K562 (cell line): ENCODE measurements around the gene P4HB. TPM values are rescaled to one million over a fixed set of nuclear protein-coding genes. Genes with fewer than 3 reads are reported as not detected.

Experiments used
- CBX5 ChIP-seq: IDR thresholded peaks from 2 replicates; pipeline ENCODE4 v1.6.1; 2014; ENCODE audit warnings: low read depth, borderline replicate concordance
- GABPA ChIP-seq: fragments of 200-800 bp; sonication (Bioruptor generic); conservative IDR thresholded peaks from 2 replicates; pipeline ENCODE4 v1.6.1; 2016; ENCODE audit warnings: low read depth, missing genetic modification characterization, missing compliant biosample characterization
- MBD2 ChIP-seq: sonication (generic); IDR thresholded peaks from 2 replicates; pipeline ENCODE4 v1.6.1; 2016; ENCODE audit warnings: low read depth, borderline replicate concordance
- POLR2B ChIP-seq: fragments of 450-650 bp; IDR thresholded peaks from 2 replicates; pipeline ENCODE4 v1.6.1; 2018; ENCODE audit warnings: low read depth; ENCODE audit not compliant: partially characterized antibody
- POLR2H ChIP-seq: IDR thresholded peaks from 2 replicates; pipeline ENCODE4 v1.6.1; 2016; ENCODE audit warnings: missing genetic modification characterization, low read depth, mild to moderate bottlenecking, control low read depth, missing compliant biosample characterization, moderate library complexity
- SREBF1 ChIP-seq: fragments of 150-350 bp; IDR thresholded peaks from 2 replicates; pipeline ENCODE4 v1.6.1; 2014; ENCODE audit warnings: antibody characterized with exemption, low read depth, low read length, borderline replicate concordance
- ZNF644 ChIP-seq: fragments of 200-800 bp; sonication (Bioruptor generic); IDR thresholded peaks from 2 replicates; pipeline ENCODE4 v1.6.1; 2016; ENCODE audit warnings: low read depth, missing genetic modification characterization, missing compliant biosample characterization
- polyA plus RNA-seq, 8 experiments: library from polyadenylated mRNA; depleted of rRNA in 4 of 8; stranded (reverse) in 5 of 8; unstranded in 3 of 8; fragments of >200 nt; fragmentation: Nextera tagmentation in 2 of 8; fragmentation: Illumina TruSeq in 1 of 8; extraction: Ambion mirVana in 2 of 8; extraction: Trizol in 1 of 8; gene quantifications; 2 replicates each; pipeline versions ENCODE4 v1.2.1 to v1.2.3, GENCODE V29; 2011 to 2014; ENCODE audit warnings: inconsistent platforms in 1 of 8, missing spikeins in 1 of 8
- total RNA-seq, 7 experiments: library from RNA; depleted of rRNA in 6 of 7; stranded (reverse); fragments of >200 nt in 6 of 7; fragmentation: Illumina TruSeq in 2 of 7; extraction: Trizol in 2 of 7; gene quantifications; 2 replicates each; pipeline versions ENCODE4 v1.2.1 to v1.2.3, GENCODE V29; 2011 to 2021; ENCODE audit warnings: low replicate concordance in 1 of 7
- TF ChIP-seq, protein P1 (sequence below), 2 experiments: fragments of 450-650 bp in 1 of 2; sonication (generic) in 1 of 2; formaldehyde crosslinking; conservative IDR thresholded peaks; 2 replicates each; pipeline versions ENCODE4 v1.4.0 to v1.8.1; 2020 to 2022; ENCODE audit warnings: mild to moderate bottlenecking in 1 of 2, missing genetic modification reagents in 1 of 2
- TF ChIP-seq, protein P2 (sequence below): sonication (generic); formaldehyde crosslinking; IDR thresholded peaks from 2 replicates; pipeline ENCODE4 v1.8.1; 2023; ENCODE audit warnings: mild to moderate bottlenecking, missing genetic modification reagents
- TF ChIP-seq, protein P3 (sequence below), 3 experiments: IDR thresholded peaks in 2 of 3; conservative IDR thresholded peaks in 1 of 3; 2 replicates each; pipeline ENCODE4 v1.5.1; 2011 to 2012; ENCODE audit warnings: low read length in 3 of 3, mild to moderate bottlenecking in 3 of 3, control low read depth in 2 of 3, improper control_type of control experiment in 1 of 3, inconsistent platforms in 1 of 3, low read depth in 1 of 3, mixed read lengths in 1 of 3, moderate library complexity in 1 of 3; ENCODE audit not compliant: insufficient read depth in 2 of 3
- TF ChIP-seq, protein P4 (sequence below): fragments of 150-350 bp; IDR thresholded peaks from 2 replicates; pipeline ENCODE4 v1.6.1; 2014; ENCODE audit warnings: low read depth, mild to moderate bottlenecking, low read length, borderline replicate concordance
- TF ChIP-seq, protein P5 (sequence below): fragments of 250-450 bp; sonication (Bioruptor Pico); IDR thresholded peaks from 2 replicates; pipeline ENCODE4 v1.5.0; 2021
- TF ChIP-seq, protein P6 (sequence below), 2 experiments: fragments of 150-350 bp in 1 of 2; IDR thresholded peaks; 2 replicates each; pipeline ENCODE4 v1.6.1; 2012 to 2016; ENCODE audit warnings: low read depth in 2 of 2, low read length in 2 of 2, mild to moderate bottlenecking in 1 of 2, moderate library complexity in 1 of 2

Gene P4HB
- total and polyA plus RNA-seq, 9 of the 15 experiments (the other 6 are each of a cell fraction or from before 2014, with no cell fraction given) = 4.4 to 645 (median 325) TPM

DNA sequence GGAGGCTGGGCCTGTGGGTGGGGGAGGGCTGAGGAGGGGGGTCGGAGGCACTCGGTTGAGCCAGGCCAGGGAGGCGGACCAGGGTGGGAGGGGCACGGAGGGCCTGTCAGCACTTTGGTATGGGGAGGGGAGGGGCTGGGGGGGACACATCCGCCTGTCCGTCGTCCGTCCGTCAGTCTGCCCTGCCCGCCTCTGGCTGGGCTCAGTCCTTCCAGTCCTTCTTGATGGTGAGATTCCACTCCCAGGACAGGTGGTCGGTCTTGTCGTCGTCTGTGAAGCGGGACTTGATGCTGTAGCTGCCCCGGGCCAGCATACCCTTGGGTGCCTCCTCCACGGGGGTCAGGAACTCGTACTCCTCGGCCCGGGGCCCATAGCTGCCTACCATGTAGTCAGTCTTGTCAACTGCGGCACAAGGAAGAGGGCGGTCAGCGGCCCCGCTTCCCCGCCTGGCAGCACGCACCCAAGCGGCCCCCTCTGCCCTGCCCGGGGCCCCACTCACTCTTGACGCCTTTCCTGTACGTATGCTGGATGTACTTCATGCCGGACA, 8.4 kb upstream of the P4HB start (continued):
- TF ChIP-seq GABPA (tag) (0 out of 2 replicates have a peak, but pooled peaks have one; percentile 14), POLR2B (peak; percentile 28), CBX5 (no peak), MBD2 (no peak), SREBF1 (no peak), POLR2H (no peak), ZNF644 (tag) (no peak)
- TF ChIP-seq, protein P1, sequence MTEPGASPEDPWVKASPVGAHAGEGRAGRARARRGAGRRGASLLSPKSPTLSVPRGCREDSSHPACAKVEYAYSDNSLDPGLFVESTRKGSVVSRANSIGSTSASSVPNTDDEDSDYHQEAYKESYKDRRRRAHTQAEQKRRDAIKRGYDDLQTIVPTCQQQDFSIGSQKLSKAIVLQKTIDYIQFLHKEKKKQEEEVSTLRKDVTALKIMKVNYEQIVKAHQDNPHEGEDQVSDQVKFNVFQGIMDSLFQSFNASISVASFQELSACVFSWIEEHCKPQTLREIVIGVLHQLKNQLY (CRISPR knock-in tag; conservative IDR thresholded peaks at IDR 0.05) = no peak
- TF ChIP-seq, protein P2, sequence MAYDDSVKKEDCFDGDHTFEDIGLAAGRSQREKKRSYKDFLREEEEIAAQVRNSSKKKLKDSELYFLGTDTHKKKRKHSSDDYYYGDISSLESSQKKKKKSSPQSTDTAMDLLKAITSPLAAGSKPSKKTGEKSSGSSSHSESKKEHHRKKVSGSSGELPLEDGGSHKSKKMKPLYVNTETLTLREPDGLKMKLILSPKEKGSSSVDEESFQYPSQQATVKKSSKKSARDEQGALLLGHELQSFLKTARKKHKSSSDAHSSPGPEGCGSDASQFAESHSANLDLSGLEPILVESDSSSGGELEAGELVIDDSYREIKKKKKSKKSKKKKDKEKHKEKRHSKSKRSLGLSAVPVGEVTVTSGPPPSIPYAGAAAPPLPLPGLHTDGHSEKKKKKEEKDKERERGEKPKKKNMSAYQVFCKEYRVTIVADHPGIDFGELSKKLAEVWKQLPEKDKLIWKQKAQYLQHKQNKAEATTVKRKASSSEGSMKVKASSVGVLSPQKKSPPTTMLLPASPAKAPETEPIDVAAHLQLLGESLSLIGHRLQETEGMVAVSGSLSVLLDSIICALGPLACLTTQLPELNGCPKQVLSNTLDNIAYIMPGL (CRISPR knock-in tag) = no peak
- TF ChIP-seq, protein P3, sequence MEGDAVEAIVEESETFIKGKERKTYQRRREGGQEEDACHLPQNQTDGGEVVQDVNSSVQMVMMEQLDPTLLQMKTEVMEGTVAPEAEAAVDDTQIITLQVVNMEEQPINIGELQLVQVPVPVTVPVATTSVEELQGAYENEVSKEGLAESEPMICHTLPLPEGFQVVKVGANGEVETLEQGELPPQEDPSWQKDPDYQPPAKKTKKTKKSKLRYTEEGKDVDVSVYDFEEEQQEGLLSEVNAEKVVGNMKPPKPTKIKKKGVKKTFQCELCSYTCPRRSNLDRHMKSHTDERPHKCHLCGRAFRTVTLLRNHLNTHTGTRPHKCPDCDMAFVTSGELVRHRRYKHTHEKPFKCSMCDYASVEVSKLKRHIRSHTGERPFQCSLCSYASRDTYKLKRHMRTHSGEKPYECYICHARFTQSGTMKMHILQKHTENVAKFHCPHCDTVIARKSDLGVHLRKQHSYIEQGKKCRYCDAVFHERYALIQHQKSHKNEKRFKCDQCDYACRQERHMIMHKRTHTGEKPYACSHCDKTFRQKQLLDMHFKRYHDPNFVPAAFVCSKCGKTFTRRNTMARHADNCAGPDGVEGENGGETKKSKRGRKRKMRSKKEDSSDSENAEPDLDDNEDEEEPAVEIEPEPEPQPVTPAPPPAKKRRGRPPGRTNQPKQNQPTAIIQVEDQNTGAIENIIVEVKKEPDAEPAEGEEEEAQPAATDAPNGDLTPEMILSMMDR (IDR thresholded peaks at IDR 0.05 in 2 of 3, conservative IDR thresholded peaks at IDR 0.05 in 1 of 3; ENCODE audit: insufficient read depth in 2 of 3, low read depth in 1 of 3, low read length in 3 of 3) = no peak
- TF ChIP-seq, protein P4, sequence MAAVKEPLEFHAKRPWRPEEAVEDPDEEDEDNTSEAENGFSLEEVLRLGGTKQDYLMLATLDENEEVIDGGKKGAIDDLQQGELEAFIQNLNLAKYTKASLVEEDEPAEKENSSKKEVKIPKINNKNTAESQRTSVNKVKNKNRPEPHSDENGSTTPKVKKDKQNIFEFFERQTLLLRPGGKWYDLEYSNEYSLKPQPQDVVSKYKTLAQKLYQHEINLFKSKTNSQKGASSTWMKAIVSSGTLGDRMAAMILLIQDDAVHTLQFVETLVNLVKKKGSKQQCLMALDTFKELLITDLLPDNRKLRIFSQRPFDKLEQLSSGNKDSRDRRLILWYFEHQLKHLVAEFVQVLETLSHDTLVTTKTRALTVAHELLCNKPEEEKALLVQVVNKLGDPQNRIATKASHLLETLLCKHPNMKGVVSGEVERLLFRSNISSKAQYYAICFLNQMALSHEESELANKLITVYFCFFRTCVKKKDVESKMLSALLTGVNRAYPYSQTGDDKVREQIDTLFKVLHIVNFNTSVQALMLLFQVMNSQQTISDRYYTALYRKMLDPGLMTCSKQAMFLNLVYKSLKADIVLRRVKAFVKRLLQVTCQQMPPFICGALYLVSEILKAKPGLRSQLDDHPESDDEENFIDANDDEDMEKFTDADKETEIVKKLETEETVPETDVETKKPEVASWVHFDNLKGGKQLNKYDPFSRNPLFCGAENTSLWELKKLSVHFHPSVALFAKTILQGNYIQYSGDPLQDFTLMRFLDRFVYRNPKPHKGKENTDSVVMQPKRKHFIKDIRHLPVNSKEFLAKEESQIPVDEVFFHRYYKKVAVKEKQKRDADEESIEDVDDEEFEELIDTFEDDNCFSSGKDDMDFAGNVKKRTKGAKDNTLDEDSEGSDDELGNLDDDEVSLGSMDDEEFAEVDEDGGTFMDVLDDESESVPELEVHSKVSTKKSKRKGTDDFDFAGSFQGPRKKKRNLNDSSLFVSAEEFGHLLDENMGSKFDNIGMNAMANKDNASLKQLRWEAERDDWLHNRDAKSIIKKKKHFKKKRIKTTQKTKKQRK = no peak
- TF ChIP-seq, protein P5, sequence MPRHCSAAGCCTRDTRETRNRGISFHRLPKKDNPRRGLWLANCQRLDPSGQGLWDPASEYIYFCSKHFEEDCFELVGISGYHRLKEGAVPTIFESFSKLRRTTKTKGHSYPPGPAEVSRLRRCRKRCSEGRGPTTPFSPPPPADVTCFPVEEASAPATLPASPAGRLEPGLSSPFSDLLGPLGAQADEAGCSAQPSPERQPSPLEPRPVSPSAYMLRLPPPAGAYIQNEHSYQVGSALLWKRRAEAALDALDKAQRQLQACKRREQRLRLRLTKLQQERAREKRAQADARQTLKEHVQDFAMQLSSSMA = no peak
- TF ChIP-seq, protein P6, sequence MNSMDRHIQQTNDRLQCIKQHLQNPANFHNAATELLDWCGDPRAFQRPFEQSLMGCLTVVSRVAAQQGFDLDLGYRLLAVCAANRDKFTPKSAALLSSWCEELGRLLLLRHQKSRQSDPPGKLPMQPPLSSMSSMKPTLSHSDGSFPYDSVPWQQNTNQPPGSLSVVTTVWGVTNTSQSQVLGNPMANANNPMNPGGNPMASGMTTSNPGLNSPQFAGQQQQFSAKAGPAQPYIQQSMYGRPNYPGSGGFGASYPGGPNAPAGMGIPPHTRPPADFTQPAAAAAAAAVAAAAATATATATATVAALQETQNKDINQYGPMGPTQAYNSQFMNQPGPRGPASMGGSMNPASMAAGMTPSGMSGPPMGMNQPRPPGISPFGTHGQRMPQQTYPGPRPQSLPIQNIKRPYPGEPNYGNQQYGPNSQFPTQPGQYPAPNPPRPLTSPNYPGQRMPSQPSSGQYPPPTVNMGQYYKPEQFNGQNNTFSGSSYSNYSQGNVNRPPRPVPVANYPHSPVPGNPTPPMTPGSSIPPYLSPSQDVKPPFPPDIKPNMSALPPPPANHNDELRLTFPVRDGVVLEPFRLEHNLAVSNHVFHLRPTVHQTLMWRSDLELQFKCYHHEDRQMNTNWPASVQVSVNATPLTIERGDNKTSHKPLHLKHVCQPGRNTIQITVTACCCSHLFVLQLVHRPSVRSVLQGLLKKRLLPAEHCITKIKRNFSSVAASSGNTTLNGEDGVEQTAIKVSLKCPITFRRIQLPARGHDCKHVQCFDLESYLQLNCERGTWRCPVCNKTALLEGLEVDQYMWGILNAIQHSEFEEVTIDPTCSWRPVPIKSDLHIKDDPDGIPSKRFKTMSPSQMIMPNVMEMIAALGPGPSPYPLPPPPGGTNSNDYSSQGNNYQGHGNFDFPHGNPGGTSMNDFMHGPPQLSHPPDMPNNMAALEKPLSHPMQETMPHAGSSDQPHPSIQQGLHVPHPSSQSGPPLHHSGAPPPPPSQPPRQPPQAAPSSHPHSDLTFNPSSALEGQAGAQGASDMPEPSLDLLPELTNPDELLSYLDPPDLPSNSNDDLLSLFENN (IDR thresholded peaks at IDR 0.05; ENCODE audit: low read depth in 2 of 2, low read length in 2 of 2) = peak in 1 of 2 experiments; percentile 5; a peak in 1 of 4 replicates
